ENCODE measurements around the gene PTPRN.

The PTPRN gene

GRCh38 chr2:219277703-219278654 lies 31.2 kb downstream of the PTPRN start:
- no peaks in the 10 kb centered on the region for H3K9me3 ChIP-seq (ENCODE audit: control insufficient read depth, insufficient read depth, low read length)
- H3F3A ChIP-seq (ENCODE audit: control insufficient read depth, insufficient read depth), result peaks cover 9% of the 10 kb centered on the region
- H3K4me1 ChIP-seq (ENCODE audit: control insufficient read depth, low read length), result peaks cover 35% of the 10 kb centered on the region
- no peaks in the 10 kb centered on the region for H3K9me2 ChIP-seq (replicated peaks; ENCODE audit: control insufficient read depth, low read length)
- H4K20me1 ChIP-seq (ENCODE audit: control insufficient read depth, insufficient read depth, low read depth, low read length), result no peaks in the 10 kb centered on the region
- H3K27me3 ChIP-seq (ENCODE audit: control insufficient read depth, low read length), result no peaks in the 10 kb centered on the region
- peak overlapping the region; percentile 96 for H3K4me2 ChIP-seq (ENCODE audit: low read length)
- TF ChIP-seq EZH2phosphoT487 (IDR thresholded peaks at IDR 0.05; ENCODE audit: borderline replicate concordance, low read length), result no peak
- TF ChIP-seq CTCF (IDR thresholded peaks at IDR 0.05; ENCODE audit: low read depth, low read length, poor library complexity, severe bottlenecking), result peak; percentile 95
- H3K79me2 ChIP-seq (ENCODE audit: control insufficient read depth, low read length), result 0 out of 2 replicates have a peak, but pooled peaks cover 3% of the 10 kb centered on the region
- H3K4me3 ChIP-seq (ENCODE audit: low read length), result peak overlapping the region; percentile 76
- H3K36me3 ChIP-seq (ENCODE audit: control insufficient read depth, low read length), result peaks cover 22% of the 10 kb centered on the region
- H3K27ac ChIP-seq (ENCODE audit: low read depth, low read length), result peak overlapping the region; percentile 89

- Histone ChIP-seq H3K4me3 (ENCODE audit: low read length) (no peak overlapping the region), H4K20me1 (ENCODE audit: control insufficient read depth, insufficient read depth, low read depth, low read length) (no peaks in the 10 kb centered on the region), H3K79me2 (ENCODE audit: control insufficient read depth, low read length) (no peaks in the 10 kb centered on the region), H3K27ac (ENCODE audit: low read depth, low read length) (no peak overlapping the region), H3K9me3 (ENCODE audit: control insufficient read depth, insufficient read depth, low read length) (no peaks in the 10 kb centered on the region), H3K9me2 (replicated peaks; ENCODE audit: control insufficient read depth, low read length) (no peaks in the 10 kb centered on the region), H3K36me3 (ENCODE audit: control insufficient read depth, low read length) (no peaks in the 10 kb centered on the region), H3F3A (ENCODE audit: control insufficient read depth, insufficient read depth) (peaks cover 9% of the 10 kb centered on the region), H3K4me2 (ENCODE audit: low read length) (no peak overlapping the region), H3K27me3 (ENCODE audit: control insufficient read depth, low read length) (0 out of 2 replicates have a peak, but pooled peaks cover 3% of the 10 kb centered on the region), H3K4me1 (ENCODE audit: control insufficient read depth, low read length) (peaks cover 22% of the 10 kb centered on the region)
- no peak for TF ChIP-seq CTCF (IDR thresholded peaks at IDR 0.05; ENCODE audit: low read depth, low read length, poor library complexity, severe bottlenecking)
- TF ChIP-seq EZH2phosphoT487 (IDR thresholded peaks at IDR 0.05; ENCODE audit: borderline replicate concordance, low read length), result no peak
These were observed 34.8 kb downstream of the PTPRN start for GRCh38 chr2:219274361-219274921.

- Histone ChIP-seq H3F3A (ENCODE audit: control insufficient read depth, insufficient read depth) (peaks cover 9% of the 10 kb centered on the region), H3K79me2 (ENCODE audit: control insufficient read depth, low read length) (no peaks in the 10 kb centered on the region), H3K36me3 (ENCODE audit: control insufficient read depth, low read length) (no peaks in the 10 kb centered on the region), H3K27me3 (ENCODE audit: control insufficient read depth, low read length) (0 out of 2 replicates have a peak, but pooled peaks cover 3% of the 10 kb centered on the region), H3K9me3 (ENCODE audit: control insufficient read depth, insufficient read depth, low read length) (no peaks in the 10 kb centered on the region), H3K4me2 (ENCODE audit: low read length) (no peak overlapping the region), H3K4me1 (ENCODE audit: control insufficient read depth, low read length) (peaks cover 21% of the 10 kb centered on the region), H3K4me3 (ENCODE audit: low read length) (no peak overlapping the region), H3K9me2 (replicated peaks; ENCODE audit: control insufficient read depth, low read length) (no peaks in the 10 kb centered on the region), H3K27ac (ENCODE audit: low read depth, low read length) (no peak overlapping the region), H4K20me1 (ENCODE audit: control insufficient read depth, insufficient read depth, low read depth, low read length) (no peaks in the 10 kb centered on the region)
- TF ChIP-seq EZH2phosphoT487 (IDR thresholded peaks at IDR 0.05; ENCODE audit: borderline replicate concordance, low read length) (no peak), CTCF (IDR thresholded peaks at IDR 0.05; ENCODE audit: low read depth, low read length, poor library complexity, severe bottlenecking) (no peak)
These were observed 35.3 kb downstream of the PTPRN start for GRCh38 chr2:219273937-219274336.
